Adrenal gland (tissue), 12 donors: ENCODE data around the gene ZNF48. TPM values are rescaled to one million over a fixed set of nuclear protein-coding genes. Genes with fewer than 3 reads are reported as not detected.

Experiments used
- DNase-seq, 7 donors: peaks; one replicate each; pipeline ENCODE4 v3.0.0-alpha.2; 2019 to 2020
- H3K27ac ChIP-seq, 5 donors: fragments of 200-600 bp; sonication (generic) in 4 of 5; 1 replicate in 3 of 5; 2 replicates in 2 of 5; pipeline versions ENCODE4 v1.5.1 to v1.8.0; 2016 to 2020; ENCODE audit warnings: mild to moderate bottlenecking in 1 of 5
- H3K27me3 ChIP-seq: fragments of 200-600 bp; 2 replicates; pipeline ENCODE4 v1.8.0; 2021
- H3K36me3 ChIP-seq, 2 donors: fragments of 200-600 bp; replicated peaks in 1 of 2; 1 replicate in 1 of 2; 2 replicates in 1 of 2; pipeline versions ENCODE4 v1.5.1 to v1.8.0; 2018 to 2022
- H3K4me1 ChIP-seq, 2 donors: fragments of 200-600 bp; replicated peaks in 1 of 2; 1 replicate in 1 of 2; 2 replicates in 1 of 2; pipeline versions ENCODE4 v1.5.1 to v1.8.0; 2018 to 2021
- H3K4me3 ChIP-seq, 4 donors: fragments of 200-600 bp; sonication (generic) in 3 of 4; one replicate each; pipeline ENCODE4 v1.5.1; 2016 to 2018
- H3K9me3 ChIP-seq, 3 donors: fragments of 200-600 bp; sonication (generic) in 1 of 3; replicated peaks in 1 of 3; 1 replicate in 2 of 3; 2 replicates in 1 of 3; pipeline versions ENCODE4 v1.5.1 to v1.8.0; 2016 to 2021
- CTCF ChIP-seq, 6 experiments: fragments of 450-650 bp in 4 of 6; fragments of 200-600 bp in 2 of 6; sonication (generic) in 1 of 6; IDR thresholded peaks; 1 replicate in 5 of 6; 2 replicates in 1 of 6; pipeline versions ENCODE4 v1.5.1 to v1.8.0; 2016 to 2021; ENCODE audit warnings: antibody characterized with exemption in 6 of 6, mild to moderate bottlenecking in 2 of 6, moderate library complexity in 1 of 6
- POLR2A ChIP-seq, 2 donors: fragments of 450-650 bp; IDR thresholded peaks; one replicate each; pipeline ENCODE4 v1.6.1; 2017; ENCODE audit warnings: antibody characterized with exemption in 2 of 2, mild to moderate bottlenecking in 2 of 2, moderate library complexity in 1 of 2
- WGBS, 4 donors: extraction: QIAGEN DNeasy Blood & Tissue Kit in 2 of 4; methylation state at CpG; one replicate each; pipeline versions ENCODE4 v1.1.5 to v1.1.7; 2013 to 2017; 5-methylcytosine and 5-hydroxymethylcytosine counted together
- intact Hi-C, 2 donors: fragments of 100-400 bp; cut with DNase I; formaldehyde crosslinking; loops; one replicate each; pipeline versions ENCODE4 v1.14.1 to v1.15.0; 2022 to 2023
- polyA plus RNA-seq, 3 donors: library from polyadenylated mRNA; stranded (reverse); fragments of 200-250 nt in 2 of 3; fragments of 350-450 nt in 1 of 3; fragmentation: Illumina TruSeq in 1 of 3; extraction: RNeasy Lipid Tissue Mini Kit (QIAGEN cat#74804) in 1 of 3; gene quantifications; one replicate each; pipeline ENCODE4 v1.2.3, GENCODE V29; 2013 to 2014
- total RNA-seq, 9 donors: library from RNA; depleted of rRNA in 4 of 9; stranded (reverse); fragments of >200 nt in 4 of 9; fragments of 120-200 nt in 1 of 9; fragmentation: NEBNext Ultra II Directional in 1 of 9; extraction: Animal tissue kit (Norgen Biotek cat#: 25700) in 1 of 9; gene quantifications; one replicate each; pipeline versions ENCODE4 v1.1.0 to v1.2.4, GENCODE V29; 2013 to 2023
- donor health status: healthy with polysubstance abuse.
- donor health status: Bipolar disorder and iron deficiency.
- donor health status: DM: yes; HTN: yes; CAD: no.
- donor health status: DM: no; HTN: no; CAD: no.
- donor health status: DM: no; HTN: no; CAD: no.
- donor health status: DM: yes; HTN: yes; CAD: no.

ZNF48 gene
- total and polyA plus RNA-seq, 12 donors, result 2.6 to 23.8 (median 8.2) TPM

GRCh38 chr16:30358577-30358936 lies 36.7 kb upstream of the ZNF48 start:
- TF ChIP-seq CTCF (IDR thresholded peaks at IDR 0.05), result no peak
- TF ChIP-seq POLR2A (IDR thresholded peaks at IDR 0.05), result no peak
- H3K36me3 ChIP-seq, result peaks cover 0 to 52% of the 10 kb centered on the region in 2 donors
- DNase-seq, result peak in 1 of 7 donors; percentile 17
- peaks cover 23 to 25% of the 10 kb centered on the region in 2 donors for H3K4me1 ChIP-seq
- intact Hi-C loops, result no loop called here
- no peaks in the 10 kb centered on the region for H3K27me3 ChIP-seq
- H3K9me3 ChIP-seq, result no peaks in the 10 kb centered on the region
- WGBS, 4 donors, result 90 to 93% (median 92%) methylated on average over 2 to 9 of the region's 9 CpGs; no CpG with 5 or more reads in 1 of the 4 donors
- H3K27ac ChIP-seq, result no peak overlapping the region
- H3K4me3 ChIP-seq, result no peak overlapping the region

- TF ChIP-seq POLR2A (IDR thresholded peaks at IDR 0.05), result no peak
- TF ChIP-seq CTCF (IDR thresholded peaks at IDR 0.05), result no peak
- intact Hi-C loops, result no loop called here
- Histone ChIP-seq H3K4me3 (no peak overlapping the region), H3K27me3 (no peaks in the 10 kb centered on the region), H3K27ac (no peak overlapping the region), H3K36me3 (peaks cover 0 to 54% of the 10 kb centered on the region in 2 donors), H3K4me1 (peaks cover 17 to 18% of the 10 kb centered on the region in 2 donors), H3K9me3 (no peaks in the 10 kb centered on the region)
- DNase-seq, result peak in 1 of 7 donors; percentile 24
- 89 to 91% (median 90%) methylated on average over 17 to 28 of the region's 28 CpGs for WGBS, 4 donors
These were observed 36.0 kb upstream of the ZNF48 start for GRCh38 chr16:30358990-30359870.

- no peak for TF ChIP-seq CTCF (IDR thresholded peaks at IDR 0.05)
- no peak for TF ChIP-seq POLR2A (IDR thresholded peaks at IDR 0.05)
- Histone ChIP-seq H3K27me3 (no peaks in the 10 kb centered on the region), H3K4me3 (no peak overlapping the region), H3K36me3 (peaks cover 0 to 60% of the 10 kb centered on the region in 2 donors), H3K9me3 (no peaks in the 10 kb centered on the region), H3K4me1 (peaks cover 14 to 17% of the 10 kb centered on the region in 2 donors), H3K27ac (no peak overlapping the region)
- intact Hi-C loops, result no loop called here
- no peak for DNase-seq
- 68 to 86% (median 77%) methylated on average over 1 to 6 of the region's 6 CpGs for WGBS, 4 donors
These were observed 35.4 kb upstream of the ZNF48 start for GRCh38 chr16:30359871-30360170.

- Histone ChIP-seq H3K27me3 (no peaks in the 10 kb centered on the region), H3K4me3 (no peak overlapping the region), H3K4me1 (peaks cover 9 to 16% of the 10 kb centered on the region in 2 donors), H3K36me3 (peaks cover 0 to 73% of the 10 kb centered on the region in 2 donors), H3K27ac (no peak overlapping the region), H3K9me3 (no peaks in the 10 kb centered on the region)
- intact Hi-C loops, result no loop called here
- WGBS, 4 donors, result 93 to 96% (median 95%) methylated on average over 7 of the region's 7 CpGs
- no peak for DNase-seq
- TF ChIP-seq CTCF (IDR thresholded peaks at IDR 0.05), result no peak
- TF ChIP-seq POLR2A (IDR thresholded peaks at IDR 0.05), result no peak
These were observed 34.0 kb upstream of the ZNF48 start for GRCh38 chr16:30361180-30361579.
